CD4-positive, alpha-beta T cell (primary cell): Measurements from ENCODE around the gene LRP2. TPM values are rescaled to one million over a fixed set of nuclear protein-coding genes. Genes with fewer than 3 reads are reported as not detected.

Experiments
- ATAC-seq: fragments of 200-7000 bp; cut with Tn5 transposase; one replicate; pipeline ENCODE4 v1.10.0; 2022; ENCODE audit warnings: mild to moderate bottlenecking; ENCODE audit not compliant: poor library complexity
- CTCF ChIA-PET: fragments of 350-600 bp; sonication (Branson Sonifier 250); formaldehyde crosslinking; loops from one replicate; lab custom pipeline; 2021; ENCODE audit warnings: antibody characterized with exemption, inconsistent platforms; lab: Charles Lee
- POLR2A ChIA-PET: fragments of 350-600 bp; sonication (Branson Sonifier 250); formaldehyde crosslinking; loops from one replicate; lab custom pipeline; 2021; ENCODE audit warnings: antibody characterized with exemption, inconsistent platforms; lab: Charles Lee
- DNase-seq, 14 experiments: peaks; one replicate each; pipeline ENCODE4 v3.0.0-alpha.2; 2013 to 2020; ENCODE audit warnings: mixed read lengths in 2 of 14
- H3K27ac ChIP-seq, 2 donors: one replicate each; pipeline versions ENCODE4 v1.5.1 to v1.7.0; 2013; ENCODE audit warnings: low read length in 2 of 2, low read depth in 1 of 2, mild to moderate bottlenecking in 1 of 2
- H3K27me3 ChIP-seq, 2 experiments: 1 replicate in 1 of 2; 2 replicates in 1 of 2; pipeline versions ENCODE4 v1.6.1 to v1.7.0; 2013; ENCODE audit warnings: low read length in 2 of 2, control low read depth in 1 of 2, mild to moderate bottlenecking in 1 of 2, moderate library complexity in 1 of 2; ENCODE audit not compliant: insufficient read depth in 2 of 2, control insufficient read depth in 1 of 2
- H3K36me3 ChIP-seq: one replicate; pipeline ENCODE4 v1.6.1; 2013; ENCODE audit warnings: low read length, control low read depth; ENCODE audit not compliant: insufficient read depth
- H3K4me1 ChIP-seq: one replicate; pipeline ENCODE4 v1.6.1; 2013; ENCODE audit warnings: low read length, control low read depth; ENCODE audit not compliant: insufficient read depth
- H3K4me3 ChIP-seq: one replicate; pipeline ENCODE4 v1.5.1; 2013; ENCODE audit warnings: mild to moderate bottlenecking, low read length, moderate library complexity
- H3K9me3 ChIP-seq, 2 experiments: 1 replicate in 1 of 2; 2 replicates in 1 of 2; pipeline versions ENCODE4 v1.6.1 to v1.7.0; 2013; ENCODE audit warnings: low read length in 2 of 2, mild to moderate bottlenecking in 2 of 2, control low read depth in 1 of 2, moderate library complexity in 1 of 2; ENCODE audit not compliant: control insufficient read depth in 1 of 2, insufficient read depth in 1 of 2
- H3K27ac Mint-ChIP-seq: one replicate; pipeline ENCODE4 v1.8.0; 2020; ENCODE audit warnings: mixed read lengths
- H3K27me3 Mint-ChIP-seq: one replicate; pipeline ENCODE4 v1.8.0; 2021; ENCODE audit warnings: mixed read lengths
- H3K36me3 Mint-ChIP-seq: one replicate; pipeline ENCODE4 v1.8.0; 2021; ENCODE audit warnings: low read depth, mixed read lengths
- H3K4me1 Mint-ChIP-seq: one replicate; pipeline ENCODE4 v1.8.0; 2021; ENCODE audit warnings: low read depth, mixed read lengths
- H3K4me3 Mint-ChIP-seq: one replicate; pipeline ENCODE4 v1.8.0; 2020; ENCODE audit warnings: mild to moderate bottlenecking, mixed read lengths
- H3K9me3 Mint-ChIP-seq: one replicate; pipeline ENCODE4 v1.8.0; 2020; ENCODE audit warnings: mixed read lengths
- CTCF ChIP-seq: fragments of 200-600 bp; IDR thresholded peaks from one replicate; pipeline ENCODE4 v1.8.0; 2022; ENCODE audit warnings: antibody characterized with exemption, mild to moderate bottlenecking
- intact Hi-C, 2 experiments: fragments of 100-400 bp; cut with DNase I in 1 of 2; cut with micrococcal nuclease in 1 of 2; formaldehyde crosslinking; loops; one replicate each; pipeline versions ENCODE4 v1.15.1 to v1.9.0; 2023 to 2025; cut with DNase I, micrococcal nuclease
- total RNA-seq, 174 experiments: library from RNA in 2 of 174; stranded (reverse) in 2 of 174; gene quantifications; one replicate each; pipeline ENCODE4 v1.2.3 and lab custom pipeline; 2021 to 2026

The LRP2 gene
- total RNA-seq, 2 experiments from 2014 or later = 0.03 TPM; not detected in 1

- DNase-seq = no peak
- Mint-ChIP-seq H3K4me1 (no peaks in the 10 kb centered on the region), H3K9me3 (no peaks in the 10 kb centered on the region), H3K27me3 (peaks cover 11% of the 10 kb centered on the region), H3K4me3 (no peak overlapping the region), H3K27ac (no peak overlapping the region), H3K36me3 (no peaks in the 10 kb centered on the region)
- no peaks in the 10 kb centered on the region for H3K27me3 ChIP-seq
- no peaks in the 10 kb centered on the region for H3K9me3 ChIP-seq
- H3K4me1 ChIP-seq = no peaks in the 10 kb centered on the region
- H3K4me3 ChIP-seq = no peak overlapping the region
- intact Hi-C loops = no loop called here
- ChIA-PET CTCF (no interaction called here), POLR2A (no interaction called here)
- ATAC-seq = no peak
- no peak for TF ChIP-seq CTCF
- no peaks in the 10 kb centered on the region for H3K36me3 ChIP-seq
- H3K27ac ChIP-seq = no peak overlapping the region
Observed at GRCh38 chr2:169232551-169233154, 129.7 kb downstream of the LRP2 start.

GRCh38 chr2:169230204-169230603 is 132.1 kb downstream of the LRP2 start:
- no peaks in the 10 kb centered on the region for H3K27me3 ChIP-seq
- no peak for DNase-seq
- H3K36me3 Mint-ChIP-seq = no peaks in the 10 kb centered on the region

GRCh38 chr2:169229590-169229989 is 132.7 kb downstream of the LRP2 start:
- no peak for ATAC-seq
- H3K36me3 Mint-ChIP-seq = no peaks in the 10 kb centered on the region
- no peaks in the 10 kb centered on the region for H3K4me1 Mint-ChIP-seq
- H3K27ac Mint-ChIP-seq = no peak overlapping the region
- Histone ChIP-seq H3K36me3 (no peaks in the 10 kb centered on the region), H3K4me1 (no peaks in the 10 kb centered on the region), H3K27me3 (no peaks in the 10 kb centered on the region), H3K4me3 (no peak overlapping the region), H3K9me3 (no peaks in the 10 kb centered on the region), H3K27ac (no peak overlapping the region)
- CTCF ChIA-PET = no interaction called here
- H3K4me3 Mint-ChIP-seq = no peak overlapping the region
- peaks cover 6% of the 10 kb centered on the region for H3K27me3 Mint-ChIP-seq
- TF ChIP-seq CTCF = no peak
- intact Hi-C loops = no loop called here
- H3K9me3 Mint-ChIP-seq = no peaks in the 10 kb centered on the region
- no peak for DNase-seq
- POLR2A ChIA-PET = no interaction called here

More at GRCh38 chr2:169230204-169230603, 132.1 kb downstream of the LRP2 start:
- Histone ChIP-seq H3K9me3 (no peaks in the 10 kb centered on the region), H3K27ac (no peak overlapping the region), H3K4me1 (no peaks in the 10 kb centered on the region), H3K4me3 (no peak overlapping the region), H3K36me3 (no peaks in the 10 kb centered on the region)
- Mint-ChIP-seq H3K9me3 (no peaks in the 10 kb centered on the region), H3K27ac (no peak overlapping the region), H3K4me3 (no peak overlapping the region), H3K4me1 (no peaks in the 10 kb centered on the region), H3K27me3 (peaks cover 6% of the 10 kb centered on the region)
- POLR2A ChIA-PET = no interaction called here
- TF ChIP-seq CTCF = no peak
- intact Hi-C loops = no loop called here
- ATAC-seq = no peak
- CTCF ChIA-PET = no interaction called here
